ENCODE results near the gene BCAS4.

GRCh38 chr20:50762045-50762422 is 32.8 kb upstream of the BCAS4 start:
- TF ChIP-seq CTCF (IDR thresholded peaks at IDR 0.05; ENCODE audit: low read depth, low read length): no peak
- TF ChIP-seq EZH2phosphoT487 (IDR thresholded peaks at IDR 0.05; ENCODE audit: low read depth): no peak

All from OCI-LY3 (cell line).